ENCODE data around the gene INPP5D.
"Not testable (repeated sequence)": the region's sequence is repeated elsewhere in the genome, so short reads cannot be mapped to it uniquely, and the experiment has no call there.

Gene INPP5D

GRCh38 chr2:233174137-233174536 is 114.0 kb downstream of the INPP5D start:
- no peak for DNase-seq (ENCODE audit: low read depth)

GRCh38 chr2:233178994-233179847 is 119.1 kb downstream of the INPP5D start:
- no peak for DNase-seq (ENCODE audit: low read depth)

- no peak for DNase-seq (ENCODE audit: low read depth)
Measured at GRCh38 chr2:233179848-233180366, 119.8 kb downstream of the INPP5D start.

GRCh38 chr2:233183869-233184418 is 123.8 kb downstream of the INPP5D start:
- no peak for DNase-seq (ENCODE audit: low read depth)

- no peak for DNase-seq (ENCODE audit: low read depth)
Measured at GRCh38 chr2:233184669-233185068, 124.5 kb downstream of the INPP5D start.

- DNase-seq (ENCODE audit: low read depth) = no peak
Measured at GRCh38 chr2:233185330-233185729, 125.2 kb downstream of the INPP5D start.

- no peak for DNase-seq (ENCODE audit: low read depth)
Measured at GRCh38 chr2:233185963-233186362, 125.8 kb downstream of the INPP5D start.

GRCh38 chr2:233186851-233187250 is 126.7 kb downstream of the INPP5D start:
- no peak for DNase-seq (ENCODE audit: low read depth)

- no peak for DNase-seq (ENCODE audit: low read depth)
Measured at GRCh38 chr2:233189025-233189424, 128.9 kb downstream of the INPP5D start.

- not testable (repeated sequence) for DNase-seq (ENCODE audit: low read depth)
Measured at GRCh38 chr2:233191016-233191415, 130.9 kb downstream of the INPP5D start.

GRCh38 chr2:233193738-233194137 is 133.6 kb downstream of the INPP5D start:
- no peak for DNase-seq (ENCODE audit: low read depth)

- DNase-seq (ENCODE audit: low read depth) = no peak
Measured at GRCh38 chr2:233195027-233195426, 134.9 kb downstream of the INPP5D start.

GRCh38 chr2:233197022-233197421 is 136.9 kb downstream of the INPP5D start:
- no peak for DNase-seq (ENCODE audit: low read depth)

GRCh38 chr2:233198026-233198425 is 137.9 kb downstream of the INPP5D start:
- DNase-seq (ENCODE audit: low read depth) = no peak

GRCh38 chr2:233199870-233200269 is 139.7 kb downstream of the INPP5D start:
- DNase-seq (ENCODE audit: low read depth) = no peak

GRCh38 chr2:233200790-233201189 is 140.6 kb downstream of the INPP5D start:
- DNase-seq (ENCODE audit: low read depth) = not testable (repeated sequence)

- DNase-seq (ENCODE audit: low read depth) = no peak
Measured at GRCh38 chr2:233201258-233202013, 141.3 kb downstream of the INPP5D start.

GRCh38 chr2:233202531-233202944 is 142.4 kb downstream of the INPP5D start:
- no peak for DNase-seq (ENCODE audit: low read depth)

GRCh38 chr2:233203060-233203459 is 142.9 kb downstream of the INPP5D start:
- no peak for DNase-seq (ENCODE audit: low read depth)

- DNase-seq (ENCODE audit: low read depth) = no peak
Measured at GRCh38 chr2:233204286-233204936, 144.3 kb downstream of the INPP5D start.

- DNase-seq (ENCODE audit: low read depth) = no peak
Measured at GRCh38 chr2:233208382-233209116, 148.4 kb downstream of the INPP5D start.
